ENCODE results near the gene CHMP4A.

The CHMP4A gene

GRCh38 chr14:24232121-24232644 lies 18.9 kb upstream of the CHMP4A start, which contains the start of gene NEDD8:
Gene NEDD8 (minus strand): TSS chr14:24232367. CDS start chr14:24232267, 100 bp downstream.
- Histone ChIP-seq H3K27ac (ENCODE audit: low read depth, low read length) (peak within 1 kb of the TSS; percentile 74), H3K4me3 (ENCODE audit: insufficient read depth, low read length, poor library complexity, severe bottlenecking) (peak within 1 kb of the TSS; percentile 99), H2AFZ (ENCODE audit: low read depth, low read length, severe bottlenecking) (peak within 1 kb of the TSS; percentile 93), H3K9ac (ENCODE audit: low read length) (peak within 1 kb of the TSS; percentile 81), H3K4me2 (ENCODE audit: low read depth, low read length, poor library complexity, severe bottlenecking) (peak within 1 kb of the TSS; percentile 85), H3F3A (ENCODE audit: insufficient read depth) (peaks cover 20% of the 10 kb centered on the region; the same call in 1 of the 2 replicates), H3K36me3 (ENCODE audit: low read length) (peaks cover 3% of the 10 kb centered on the region; the same call in 1 of the 2 replicates), H3K9me3 (ENCODE audit: insufficient read depth, low read length) (no peaks in the 10 kb centered on the region), H3K27me3 (ENCODE audit: low read length) (no peaks in the 10 kb centered on the region), H4K20me1 (ENCODE audit: low read depth, low read length) (no peaks in the 10 kb centered on the region), H3K79me2 (ENCODE audit: insufficient read depth, low read length) (peaks cover 54% of the 10 kb centered on the region), H3K9me2 (replicated peaks; ENCODE audit: insufficient read depth, low read length) (no peaks in the 10 kb centered on the region)
- TF ChIP-seq EZH2phosphoT487 (conservative IDR thresholded peaks at IDR 0.05; ENCODE audit: low read length) (no peak), CTCF (IDR thresholded peaks at IDR 0.05; ENCODE audit: insufficient read depth, low read length, poor library complexity, severe bottlenecking) (no peak)

GRCh38 chr14:24231263-24232120 lies 18.2 kb upstream of the CHMP4A start:
- Histone ChIP-seq H3K27me3 (ENCODE audit: low read length) (no peaks in the 10 kb centered on the region), H3K9me2 (replicated peaks; ENCODE audit: insufficient read depth, low read length) (no peaks in the 10 kb centered on the region), H4K20me1 (ENCODE audit: low read depth, low read length) (no peaks in the 10 kb centered on the region), H3K79me2 (ENCODE audit: insufficient read depth, low read length) (peaks cover 61% of the 10 kb centered on the region), H3K4me3 (ENCODE audit: insufficient read depth, low read length, poor library complexity, severe bottlenecking) (peak overlapping the region; percentile 99), H2AFZ (ENCODE audit: low read depth, low read length, severe bottlenecking) (peak overlapping the region; percentile 93), H3K4me2 (ENCODE audit: low read depth, low read length, poor library complexity, severe bottlenecking) (peak overlapping the region; percentile 85), H3F3A (ENCODE audit: insufficient read depth) (peaks cover 20% of the 10 kb centered on the region; the same call in 1 of the 2 replicates), H3K36me3 (ENCODE audit: low read length) (peaks cover 8% of the 10 kb centered on the region; the same call in 1 of the 2 replicates), H3K9me3 (ENCODE audit: insufficient read depth, low read length) (no peaks in the 10 kb centered on the region), H3K9ac (ENCODE audit: low read length) (peak overlapping the region; percentile 81), H3K27ac (ENCODE audit: low read depth, low read length) (peak overlapping the region; percentile 74)
- TF ChIP-seq CTCF (IDR thresholded peaks at IDR 0.05; ENCODE audit: insufficient read depth, low read length, poor library complexity, severe bottlenecking) (no peak), EZH2phosphoT487 (conservative IDR thresholded peaks at IDR 0.05; ENCODE audit: low read length) (no peak)

GRCh38 chr14:24228902-24229301 lies 15.6 kb upstream of the CHMP4A start:
- no peaks in the 10 kb centered on the region for H3K27me3 ChIP-seq (ENCODE audit: low read length)
- no peak overlapping the region for H3K4me2 ChIP-seq (ENCODE audit: low read depth, low read length, poor library complexity, severe bottlenecking)
- H4K20me1 ChIP-seq (ENCODE audit: low read depth, low read length): no peaks in the 10 kb centered on the region
- H3K9me3 ChIP-seq (ENCODE audit: insufficient read depth, low read length): no peaks in the 10 kb centered on the region
- H2AFZ ChIP-seq (ENCODE audit: low read depth, low read length, severe bottlenecking): no peak overlapping the region
- peaks cover 11% of the 10 kb centered on the region; the same call in 1 of the 2 replicates for H3F3A ChIP-seq (ENCODE audit: insufficient read depth)
- H3K9me2 ChIP-seq (replicated peaks; ENCODE audit: insufficient read depth, low read length): no peaks in the 10 kb centered on the region
- TF ChIP-seq CTCF (IDR thresholded peaks at IDR 0.05; ENCODE audit: insufficient read depth, low read length, poor library complexity, severe bottlenecking) (no peak), EZH2phosphoT487 (conservative IDR thresholded peaks at IDR 0.05; ENCODE audit: low read length) (no peak)
- peaks cover 8% of the 10 kb centered on the region; the same call in 1 of the 2 replicates for H3K36me3 ChIP-seq (ENCODE audit: low read length)
- H3K9ac ChIP-seq (ENCODE audit: low read length): no peak overlapping the region
- peaks cover 78% of the 10 kb centered on the region for H3K79me2 ChIP-seq (ENCODE audit: insufficient read depth, low read length)
- H3K4me3 ChIP-seq (ENCODE audit: insufficient read depth, low read length, poor library complexity, severe bottlenecking): no peak overlapping the region
- H3K27ac ChIP-seq (ENCODE audit: low read depth, low read length): no peak overlapping the region
